RWPE1 (cell line): ENCODE results near the gene CYP2U1.

Experiments
- CTCF ChIA-PET: fragments of 350-600 bp; sonication (Branson Sonifier 250); formaldehyde crosslinking; extraction: SDS; loops from one replicate; lab custom pipeline; 2021; lab: Yijun Ruan, JAX
- POLR2A ChIA-PET: fragments of 400-600 bp; formaldehyde crosslinking; extraction: SDS; loops from one replicate; lab custom pipeline; 2020; ENCODE audit warnings: antibody characterized with exemption; ENCODE audit not compliant: low non-redundant PET; lab: Yijun Ruan, JAX
- DNase-seq: peaks from one replicate; pipeline ENCODE4 v3.0.0; 2012; ENCODE audit warnings: low spot score
- H3K27ac ChIP-seq: fragments of 450-650 bp; 2 replicates; pipeline ENCODE4 v1.5.1; 2017
- TF ChIP-seq, protein P1 (sequence below): fragments of 450-650 bp; conservative IDR thresholded peaks from 2 replicates; pipeline ENCODE4 v1.5.1; 2017; ENCODE audit warnings: low read depth, mild to moderate bottlenecking

The CYP2U1 gene

GRCh38 chr4:107930821-107931774 lies at the start of gene CYP2U1:
TSS of gene CYP2U1 (plus strand) at chr4:107931549. CDS start at chr4:107931644, 95 bp downstream.
- ChIA-PET CTCF (interaction anchor here (0.5 to 0.7 kb wide), 3 partner anchors 72 to 1421 kb away, joined by 3 read pairs; no protein-coding TSS in a partner anchor), POLR2A (no interaction called here)
- peak; percentile 86 for DNase-seq
- H3K27ac ChIP-seq, result peak within 1 kb of the TSS; percentile 69
- TF ChIP-seq, protein P1, sequence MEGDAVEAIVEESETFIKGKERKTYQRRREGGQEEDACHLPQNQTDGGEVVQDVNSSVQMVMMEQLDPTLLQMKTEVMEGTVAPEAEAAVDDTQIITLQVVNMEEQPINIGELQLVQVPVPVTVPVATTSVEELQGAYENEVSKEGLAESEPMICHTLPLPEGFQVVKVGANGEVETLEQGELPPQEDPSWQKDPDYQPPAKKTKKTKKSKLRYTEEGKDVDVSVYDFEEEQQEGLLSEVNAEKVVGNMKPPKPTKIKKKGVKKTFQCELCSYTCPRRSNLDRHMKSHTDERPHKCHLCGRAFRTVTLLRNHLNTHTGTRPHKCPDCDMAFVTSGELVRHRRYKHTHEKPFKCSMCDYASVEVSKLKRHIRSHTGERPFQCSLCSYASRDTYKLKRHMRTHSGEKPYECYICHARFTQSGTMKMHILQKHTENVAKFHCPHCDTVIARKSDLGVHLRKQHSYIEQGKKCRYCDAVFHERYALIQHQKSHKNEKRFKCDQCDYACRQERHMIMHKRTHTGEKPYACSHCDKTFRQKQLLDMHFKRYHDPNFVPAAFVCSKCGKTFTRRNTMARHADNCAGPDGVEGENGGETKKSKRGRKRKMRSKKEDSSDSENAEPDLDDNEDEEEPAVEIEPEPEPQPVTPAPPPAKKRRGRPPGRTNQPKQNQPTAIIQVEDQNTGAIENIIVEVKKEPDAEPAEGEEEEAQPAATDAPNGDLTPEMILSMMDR, result 0 out of 2 replicates have a peak, but pooled peaks have one; percentile 22

DNA sequence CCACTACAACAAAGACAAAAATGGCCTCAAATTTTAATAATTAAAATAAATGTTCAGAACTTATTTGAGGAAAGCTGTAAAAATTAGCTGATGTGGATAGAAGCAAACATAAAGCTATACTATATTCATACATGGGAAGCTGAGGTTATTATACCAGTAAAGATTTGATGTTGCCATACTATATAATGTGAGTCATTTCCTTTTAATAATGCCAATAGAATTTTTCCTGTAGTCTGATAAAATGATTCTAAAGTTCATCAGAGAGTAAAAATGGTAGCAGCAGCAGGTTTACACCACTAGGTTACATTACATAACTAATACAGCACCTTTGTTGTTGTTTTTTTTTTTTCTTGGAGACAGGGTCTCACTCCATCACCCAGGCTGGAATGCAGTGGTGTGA lies 45.5 kb upstream of the CYP2U1 start:
- no peak for DNase-seq
- ChIA-PET CTCF (interaction anchor here (0.6 to 0.7 kb wide), 2 partner anchors 916 to 1512 kb away, joined by 4 to 5 read pairs; no protein-coding TSS in a partner anchor), POLR2A (no interaction called here)
- TF ChIP-seq, protein P1, result no peak
- H3K27ac ChIP-seq, result no peak overlapping the region

- CTCF ChIA-PET, result no interaction called here
- TF ChIP-seq, protein P1, result no peak
- no peak for DNase-seq
- POLR2A ChIA-PET, result no interaction called here
- H3K27ac ChIP-seq, result no peak overlapping the region
Measured at GRCh38 chr4:107888237-107888636, 43.1 kb upstream of the CYP2U1 start.

DNA sequence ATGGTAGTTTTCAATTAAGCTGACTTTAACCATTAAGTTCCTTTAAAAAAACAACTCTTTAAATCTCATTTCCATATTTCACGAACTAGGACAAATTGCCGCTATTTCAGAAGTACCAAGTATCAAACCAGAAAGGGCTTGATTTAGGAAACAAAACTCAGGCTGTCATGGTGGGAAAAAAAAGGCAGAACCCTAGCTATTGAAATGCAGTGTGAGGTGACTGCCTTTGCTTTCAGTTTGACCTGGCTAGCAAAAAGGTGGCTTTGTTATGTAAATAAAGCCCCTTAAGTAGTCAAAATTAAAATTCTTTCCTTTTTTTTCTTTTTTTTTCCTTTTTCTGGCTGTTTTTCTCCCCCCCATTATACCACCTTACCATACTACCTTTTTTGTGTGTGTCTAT lies 40.6 kb upstream of the CYP2U1 start:
- ChIA-PET CTCF (interaction anchor here (0.7 to 0.8 kb wide), 2 partner anchors 66 to 78 kb away, joined by 3 read pairs; partner anchors contain the start of gene SGMS2), POLR2A (no interaction called here)
- no peak overlapping the region for H3K27ac ChIP-seq
- TF ChIP-seq, protein P1, result no peak
- no peak for DNase-seq

GRCh38 chr4:107891299-107891698 lies 40.0 kb upstream of the CYP2U1 start:
- TF ChIP-seq, protein P1, result no peak
- no peak overlapping the region for H3K27ac ChIP-seq
- CTCF ChIA-PET, result no interaction called here
- POLR2A ChIA-PET, result no interaction called here
- no peak for DNase-seq
